NCI-H774 (cell line): Measurements from ENCODE around the gene SLC26A1.

Experiments used
- DNase-seq: peaks from one replicate; lab custom pipeline; 2025; lab: John Stamatoyannopoulos, UW

SLC26A1 gene, protein sequence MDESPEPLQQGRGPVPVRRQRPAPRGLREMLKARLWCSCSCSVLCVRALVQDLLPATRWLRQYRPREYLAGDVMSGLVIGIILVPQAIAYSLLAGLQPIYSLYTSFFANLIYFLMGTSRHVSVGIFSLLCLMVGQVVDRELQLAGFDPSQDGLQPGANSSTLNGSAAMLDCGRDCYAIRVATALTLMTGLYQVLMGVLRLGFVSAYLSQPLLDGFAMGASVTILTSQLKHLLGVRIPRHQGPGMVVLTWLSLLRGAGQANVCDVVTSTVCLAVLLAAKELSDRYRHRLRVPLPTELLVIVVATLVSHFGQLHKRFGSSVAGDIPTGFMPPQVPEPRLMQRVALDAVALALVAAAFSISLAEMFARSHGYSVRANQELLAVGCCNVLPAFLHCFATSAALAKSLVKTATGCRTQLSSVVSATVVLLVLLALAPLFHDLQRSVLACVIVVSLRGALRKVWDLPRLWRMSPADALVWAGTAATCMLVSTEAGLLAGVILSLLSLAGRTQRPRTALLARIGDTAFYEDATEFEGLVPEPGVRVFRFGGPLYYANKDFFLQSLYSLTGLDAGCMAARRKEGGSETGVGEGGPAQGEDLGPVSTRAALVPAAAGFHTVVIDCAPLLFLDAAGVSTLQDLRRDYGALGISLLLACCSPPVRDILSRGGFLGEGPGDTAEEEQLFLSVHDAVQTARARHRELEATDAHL

DNA sequence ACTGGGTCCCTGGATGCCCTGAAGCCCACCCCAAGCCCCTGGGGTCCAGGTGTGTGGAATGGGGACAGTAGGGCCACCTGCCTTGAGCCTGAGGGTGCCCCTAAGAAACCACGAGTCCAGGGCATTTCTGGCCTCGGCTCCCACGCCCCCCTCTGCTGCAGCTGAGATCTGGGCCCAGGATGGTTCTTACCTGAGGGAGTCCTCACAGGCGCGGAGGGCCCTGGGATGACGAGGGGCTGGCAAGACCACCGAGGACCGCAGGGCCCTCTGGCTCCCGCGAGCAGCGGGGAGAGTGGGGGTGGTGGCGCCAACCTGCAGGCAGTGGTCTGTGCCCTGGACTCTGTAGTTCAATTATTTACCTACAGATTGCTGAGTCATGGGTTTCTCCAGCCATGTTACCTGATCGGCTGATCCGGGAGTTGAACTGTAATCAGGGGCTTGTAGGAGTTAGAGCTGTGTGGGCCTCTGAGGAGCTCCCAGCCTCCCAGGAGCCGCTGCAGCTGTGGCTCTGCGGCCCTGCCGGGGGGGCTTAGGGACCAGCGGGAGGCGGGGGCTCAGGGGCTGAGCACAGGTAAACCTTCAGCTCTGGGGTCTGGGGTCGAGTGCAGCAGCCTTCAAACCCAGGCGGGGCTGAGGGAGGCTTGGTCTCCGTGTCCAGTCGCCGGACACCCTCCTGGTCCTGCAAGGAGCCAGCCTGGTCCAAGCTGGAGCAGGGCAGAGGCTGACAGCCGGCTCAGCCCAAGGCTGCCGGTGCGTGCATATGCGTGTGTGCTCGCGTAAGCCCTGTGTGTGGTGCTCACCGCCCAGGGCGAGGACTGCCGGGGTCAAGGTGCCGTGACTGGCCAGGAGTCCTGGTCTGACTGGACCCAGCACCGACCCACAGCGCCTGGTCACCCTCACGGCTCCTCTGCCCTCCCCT lies at the start of gene SLC26A1:
Gene SLC26A1 (minus strand): TSS at position 294 of the 919 bp plus-strand sequence. CDS start 1,701 bp downstream, outside the sequence.
- no peak for DNase-seq

GRCh38 chr4:1042352-1043055 lies 49.3 kb upstream of the SLC26A1 start:
- no peak for DNase-seq

DNA sequence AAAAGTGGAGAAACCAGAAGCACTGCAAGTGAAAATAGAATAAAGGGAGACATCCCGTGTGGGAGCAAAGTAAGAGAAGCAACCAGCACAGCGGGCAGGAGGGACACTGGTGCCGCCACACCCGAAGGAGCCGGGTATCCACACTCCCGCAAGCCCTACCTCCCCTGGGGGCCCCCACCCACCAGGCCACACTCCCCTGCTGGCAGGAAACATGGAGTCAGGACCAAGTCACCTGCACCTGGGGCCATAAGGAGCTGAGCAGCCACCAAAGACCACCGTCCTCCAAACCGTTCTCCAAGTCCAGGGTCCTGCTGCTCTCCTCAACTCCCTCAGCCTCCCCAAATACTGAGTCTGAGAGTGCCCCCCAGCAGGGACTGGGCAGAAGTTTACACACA lies 48.7 kb upstream of the SLC26A1 start:
- no peak for DNase-seq

DNA sequence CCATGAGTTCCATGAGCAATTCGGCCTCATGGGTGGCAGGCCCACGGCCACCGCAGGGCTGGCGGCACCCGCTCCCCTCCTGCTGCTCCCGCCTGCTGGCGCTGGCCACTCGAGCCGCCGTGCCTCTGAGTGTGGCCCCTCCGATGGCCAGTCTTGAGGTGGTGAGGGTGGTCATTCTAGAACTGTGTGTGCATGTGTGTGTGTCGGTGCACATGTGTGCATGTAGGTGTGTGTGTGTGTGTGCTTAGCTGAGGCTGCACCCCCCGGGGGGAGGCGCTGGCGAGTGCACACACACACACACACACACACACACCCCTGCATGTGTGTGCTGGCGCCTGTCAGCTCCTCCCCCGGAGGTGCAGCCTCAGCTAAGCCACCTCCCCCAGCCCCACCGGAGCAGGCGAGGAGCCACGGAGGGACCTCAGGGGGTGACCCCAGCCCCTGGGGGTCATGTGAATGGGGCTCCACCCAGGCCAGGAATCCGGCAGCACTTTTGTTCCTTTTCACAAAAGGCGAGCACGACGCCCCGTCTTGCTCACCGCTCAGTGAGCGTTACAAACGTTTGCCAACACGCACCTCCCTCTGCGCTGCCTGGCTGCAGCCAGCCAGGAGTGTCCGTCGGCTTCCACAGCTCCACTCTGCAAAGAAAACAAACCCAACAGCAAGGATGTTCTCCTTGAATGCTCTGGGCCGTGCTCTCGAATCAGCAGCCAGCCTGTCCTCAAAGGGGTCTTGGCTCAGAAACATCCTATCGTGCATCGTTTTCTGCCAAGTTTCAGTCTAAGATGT lies 48.1 kb upstream of the SLC26A1 start:
- DNase-seq: no peak

- no peak for DNase-seq
Measured at GRCh38 chr4:1040344-1041146, 47.3 kb upstream of the SLC26A1 start.

- DNase-seq: no peak
Measured at GRCh38 chr4:1039493-1040343, 46.5 kb upstream of the SLC26A1 start.

- no peak for DNase-seq
Measured at GRCh38 chr4:1038948-1039492, 45.8 kb upstream of the SLC26A1 start.

- DNase-seq: no peak
Measured at GRCh38 chr4:1036976-1037810, 44.0 kb upstream of the SLC26A1 start.

DNA sequence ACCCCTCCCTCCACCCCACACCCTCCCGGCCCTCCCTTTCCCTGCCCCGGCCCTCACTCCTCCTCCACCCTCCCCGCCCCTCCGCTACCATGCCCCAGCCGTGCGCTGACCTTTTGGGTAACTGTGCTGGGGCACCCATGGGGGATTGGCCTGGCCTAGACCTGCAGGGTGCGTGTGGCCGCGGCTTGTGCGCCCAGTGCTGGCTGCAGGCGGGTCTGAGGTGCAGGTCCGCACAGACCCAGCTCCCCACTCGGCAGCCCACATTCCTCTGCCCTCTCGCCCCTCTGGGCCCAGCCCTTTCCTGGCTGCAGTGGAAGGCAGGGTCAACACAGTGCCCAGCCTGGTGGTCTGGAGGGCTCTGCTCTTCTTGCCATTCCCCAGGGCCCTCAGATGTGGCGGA lies 42.9 kb upstream of the SLC26A1 start:
- no peak for DNase-seq

GRCh38 chr4:1035510-1035909 lies 42.3 kb upstream of the SLC26A1 start:
- DNase-seq: no peak

DNA sequence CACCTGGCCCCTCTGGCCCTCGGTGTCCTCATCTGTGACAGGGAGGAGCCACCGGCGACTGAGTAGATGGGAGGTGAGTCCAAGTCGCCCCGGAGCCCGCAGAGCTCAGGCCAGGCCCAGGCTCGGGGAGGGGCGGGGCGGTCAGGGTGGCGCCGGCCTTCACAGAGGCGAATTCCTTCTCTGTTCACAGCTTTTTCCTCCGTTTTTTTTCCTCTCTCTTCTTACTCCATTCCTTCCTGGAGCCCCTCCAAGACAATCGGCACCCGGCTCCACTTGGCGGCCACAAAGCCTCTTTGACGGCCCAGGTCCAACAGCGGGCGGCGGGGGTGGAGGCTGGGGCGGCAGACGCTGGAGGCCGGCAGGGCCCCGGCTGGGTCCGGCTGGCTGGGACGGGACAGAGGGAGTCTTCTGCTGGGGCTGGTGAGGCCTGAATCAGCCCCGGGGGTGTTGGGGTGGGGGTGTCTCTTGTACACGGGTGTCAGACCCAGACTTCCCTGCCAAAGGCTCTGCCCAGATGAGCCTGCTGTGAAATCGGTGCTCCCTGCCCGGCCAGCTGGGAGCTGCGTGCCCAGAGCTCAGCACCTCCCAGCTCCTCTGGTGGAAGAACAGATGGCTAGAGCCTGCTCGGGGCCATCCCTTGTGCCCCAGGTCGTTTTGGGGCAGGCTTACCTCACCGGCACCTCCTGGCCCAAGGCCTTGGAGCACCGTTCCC lies 40.8 kb upstream of the SLC26A1 start:
- DNase-seq: no peak

DNA sequence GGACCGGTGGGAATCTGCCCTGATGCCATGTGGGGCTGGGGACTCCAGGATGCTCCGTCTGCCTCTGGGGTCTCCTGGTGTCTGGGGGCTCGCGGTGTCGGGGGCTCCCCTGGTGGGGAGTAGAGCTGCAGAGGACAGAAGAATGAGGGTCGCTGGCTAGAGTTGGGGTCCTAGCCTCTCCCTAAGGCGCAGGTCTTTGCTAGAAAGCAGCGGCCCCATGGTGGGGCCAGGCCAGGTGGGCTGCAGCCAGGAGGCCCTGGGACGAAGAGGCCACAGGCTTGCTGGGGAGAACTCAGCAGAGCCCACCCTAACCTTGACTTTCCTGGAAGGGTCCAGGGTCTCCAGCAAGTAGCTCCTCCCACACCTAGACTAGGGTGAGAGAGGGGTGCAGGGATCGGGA lies 39.7 kb upstream of the SLC26A1 start:
- DNase-seq: no peak

- no peak for DNase-seq
Measured at GRCh38 chr4:1031956-1032795, 39.0 kb upstream of the SLC26A1 start.

DNA sequence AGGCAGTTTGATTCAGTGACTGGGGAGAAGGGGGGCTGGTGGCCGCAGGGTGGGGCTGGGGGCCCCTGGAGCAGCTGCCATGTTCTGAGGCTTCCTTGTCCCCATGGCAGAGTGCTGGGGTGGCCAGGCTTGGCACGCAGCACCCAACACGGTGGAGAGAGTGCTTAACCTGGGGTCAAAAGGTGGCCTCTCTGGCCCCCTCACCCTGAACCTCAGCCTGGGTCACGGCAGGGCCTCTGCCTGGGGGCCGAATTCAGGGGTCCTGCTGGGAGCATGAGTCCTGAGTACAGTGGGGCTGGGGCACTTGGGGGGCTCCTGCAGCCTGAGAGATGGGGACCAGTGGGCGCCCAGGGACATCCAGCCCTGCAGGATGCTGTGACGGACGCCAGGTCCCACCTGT lies 38.1 kb upstream of the SLC26A1 start:
- no peak for DNase-seq

- DNase-seq: no peak
Measured at GRCh38 chr4:1030559-1030958, 37.4 kb upstream of the SLC26A1 start.

GRCh38 chr4:1030031-1030430 lies 36.8 kb upstream of the SLC26A1 start:
- no peak for DNase-seq
